GM11168 (cell line): ENCODE data around the gene TPRG1.

Source experiments
- in situ Hi-C: fragments of 300-500 bp; cut with MboI; formaldehyde crosslinking; loops from one replicate; pipeline ENCODE4 v1.12.0; 2022; ENCODE audit warnings: low sequenced_read_pairs; ENCODE audit not compliant: unreplicated experiment

The TPRG1 gene

DNA sequence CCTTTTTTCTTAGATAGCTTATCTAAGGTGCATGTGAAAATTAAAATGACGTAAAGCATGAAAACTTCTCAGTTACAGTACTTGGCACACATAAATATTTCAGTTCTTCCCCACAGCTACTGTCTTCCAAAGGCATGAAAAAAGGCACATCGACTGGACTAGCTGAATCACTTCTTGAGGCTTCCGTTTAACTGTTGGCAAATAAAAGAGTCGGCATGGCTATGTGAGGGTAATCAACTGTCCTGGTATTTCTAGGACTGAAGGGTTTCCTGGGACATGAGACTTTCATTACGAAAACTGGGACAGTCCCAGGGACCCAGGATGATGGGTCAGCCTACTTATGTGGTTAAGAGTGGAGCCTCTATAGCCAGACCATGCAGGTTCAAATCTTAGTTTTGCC lies 168.2 kb downstream of the TPRG1 start:
- in situ Hi-C loops: no loop called here

DNA sequence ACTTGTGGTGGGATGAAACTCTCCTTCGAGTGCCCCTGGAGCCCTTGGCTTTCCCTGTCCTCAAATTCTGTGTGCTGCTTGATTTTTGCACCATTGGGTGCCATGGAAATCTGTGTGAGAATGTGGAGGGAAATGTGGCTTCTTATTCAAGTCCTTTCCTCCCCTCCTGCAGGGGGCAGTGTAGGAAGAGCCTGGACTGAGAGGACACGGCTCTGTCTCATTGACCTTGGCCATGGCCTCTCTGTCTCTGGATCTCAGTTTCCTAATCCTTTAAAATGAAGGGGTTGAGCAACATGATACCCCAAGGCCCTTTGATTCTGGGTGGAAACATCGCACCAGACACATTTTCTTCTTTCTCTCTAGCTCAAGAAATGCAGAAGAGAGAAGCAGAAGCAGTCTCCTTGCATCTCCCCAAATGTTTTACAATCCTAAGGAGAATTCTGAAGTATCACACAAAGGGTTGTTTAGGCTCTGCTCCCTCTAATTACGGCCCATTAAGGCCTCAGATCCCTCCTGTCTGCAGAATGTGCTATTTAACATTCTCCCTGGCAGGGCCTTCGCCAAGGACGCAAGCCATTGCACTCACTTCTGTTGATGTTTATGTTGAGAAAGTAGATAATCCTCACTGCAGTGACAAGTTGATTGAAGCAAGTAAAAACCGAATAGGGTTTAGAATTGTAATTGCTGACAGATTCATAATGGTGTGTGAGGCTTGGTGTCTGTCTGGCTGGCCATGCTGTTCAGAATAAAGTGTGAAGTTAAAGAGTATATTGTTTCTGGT lies 169.1 kb downstream of the TPRG1 start:
- in situ Hi-C loops: no loop called here

DNA sequence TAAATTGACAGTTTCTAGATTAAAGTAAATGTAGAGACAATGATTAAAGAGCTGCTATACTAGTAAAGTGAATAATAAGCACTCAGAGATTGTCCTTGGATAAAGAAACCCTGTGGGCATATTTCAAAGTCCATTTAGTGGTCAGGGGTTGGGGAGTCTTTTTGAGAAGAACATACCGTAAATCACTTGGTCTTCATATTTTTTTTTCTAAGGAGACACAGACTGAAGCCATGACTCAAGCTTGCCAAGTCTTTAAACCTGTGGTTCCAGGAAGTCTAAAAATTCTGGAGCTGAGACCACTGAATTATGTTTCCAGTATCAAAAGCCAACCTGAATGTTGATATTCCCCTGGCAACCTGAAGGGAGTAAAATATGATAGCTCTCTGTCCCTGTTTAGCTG lies 171.0 kb downstream of the TPRG1 start:
- in situ Hi-C loops: no loop called here

DNA sequence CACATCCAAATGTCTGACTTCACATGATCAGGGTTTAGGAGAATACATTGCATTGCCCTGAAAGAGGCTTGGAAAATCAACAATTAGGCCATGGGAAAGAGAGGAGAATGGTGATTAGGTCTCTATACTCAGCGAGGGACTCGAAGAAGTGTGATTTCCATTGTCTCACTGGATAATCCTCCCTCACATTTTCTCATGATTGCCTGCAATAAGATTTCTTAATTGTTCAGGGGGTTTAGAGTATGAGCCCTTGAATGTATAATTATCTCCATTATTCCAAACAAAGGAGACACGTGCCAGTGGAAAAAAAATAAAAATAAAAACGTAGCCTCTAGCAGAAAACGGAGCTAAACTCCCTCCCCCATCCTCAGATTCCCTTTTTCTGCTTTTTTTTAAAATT lies 173.2 kb downstream of the TPRG1 start:
- in situ Hi-C loops: no loop called here

DNA sequence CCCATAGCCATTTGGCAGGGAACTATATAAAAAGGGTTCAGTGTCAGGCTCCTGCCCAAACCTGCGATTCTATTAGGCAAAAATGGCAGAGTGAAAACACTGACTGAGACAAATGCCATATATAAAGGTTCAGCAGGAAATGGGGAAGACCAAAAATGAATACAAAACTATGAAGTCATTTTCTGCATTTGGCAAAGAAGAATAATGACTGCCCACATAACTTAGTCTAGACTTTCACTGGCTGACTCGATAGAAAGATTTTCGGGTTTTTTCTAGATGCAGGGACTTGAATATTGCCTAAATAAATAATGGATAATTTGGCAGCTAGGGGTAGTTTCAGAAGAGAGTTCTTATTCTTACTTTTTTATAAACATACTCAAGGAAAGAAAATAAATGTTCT lies 178.0 kb downstream of the TPRG1 start:
- in situ Hi-C loops: no loop called here

DNA sequence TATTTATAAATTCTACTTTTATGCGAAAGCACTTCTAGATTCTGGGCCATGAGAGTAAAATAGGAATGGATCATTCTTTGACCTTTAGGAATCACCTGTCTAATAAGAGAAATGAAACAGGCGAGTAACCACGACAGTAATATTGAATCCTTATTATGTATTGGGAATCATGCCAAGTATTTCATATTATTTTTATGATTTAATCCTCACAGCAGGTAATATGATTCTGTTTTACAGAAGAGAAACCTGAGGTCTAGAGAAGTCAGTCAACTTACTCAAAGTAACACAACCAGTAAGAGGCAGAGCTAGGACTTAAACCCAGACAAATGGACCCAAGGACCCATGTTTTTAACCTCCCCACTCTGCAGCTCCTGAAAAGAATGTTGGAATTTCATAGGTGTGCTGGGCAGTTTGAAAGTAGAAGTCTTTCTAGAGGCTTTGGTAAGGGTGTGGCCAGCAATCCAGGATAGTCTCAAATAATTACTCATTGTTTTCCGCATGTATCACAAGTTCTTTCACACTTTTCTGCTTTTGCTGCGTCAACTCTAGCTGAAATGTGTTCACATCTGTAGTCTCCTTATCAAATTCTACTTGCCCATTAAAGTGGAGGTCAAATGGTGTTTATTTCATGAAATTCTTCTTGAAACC lies 181.7 kb downstream of the TPRG1 start:
- in situ Hi-C loops: no loop called here

DNA sequence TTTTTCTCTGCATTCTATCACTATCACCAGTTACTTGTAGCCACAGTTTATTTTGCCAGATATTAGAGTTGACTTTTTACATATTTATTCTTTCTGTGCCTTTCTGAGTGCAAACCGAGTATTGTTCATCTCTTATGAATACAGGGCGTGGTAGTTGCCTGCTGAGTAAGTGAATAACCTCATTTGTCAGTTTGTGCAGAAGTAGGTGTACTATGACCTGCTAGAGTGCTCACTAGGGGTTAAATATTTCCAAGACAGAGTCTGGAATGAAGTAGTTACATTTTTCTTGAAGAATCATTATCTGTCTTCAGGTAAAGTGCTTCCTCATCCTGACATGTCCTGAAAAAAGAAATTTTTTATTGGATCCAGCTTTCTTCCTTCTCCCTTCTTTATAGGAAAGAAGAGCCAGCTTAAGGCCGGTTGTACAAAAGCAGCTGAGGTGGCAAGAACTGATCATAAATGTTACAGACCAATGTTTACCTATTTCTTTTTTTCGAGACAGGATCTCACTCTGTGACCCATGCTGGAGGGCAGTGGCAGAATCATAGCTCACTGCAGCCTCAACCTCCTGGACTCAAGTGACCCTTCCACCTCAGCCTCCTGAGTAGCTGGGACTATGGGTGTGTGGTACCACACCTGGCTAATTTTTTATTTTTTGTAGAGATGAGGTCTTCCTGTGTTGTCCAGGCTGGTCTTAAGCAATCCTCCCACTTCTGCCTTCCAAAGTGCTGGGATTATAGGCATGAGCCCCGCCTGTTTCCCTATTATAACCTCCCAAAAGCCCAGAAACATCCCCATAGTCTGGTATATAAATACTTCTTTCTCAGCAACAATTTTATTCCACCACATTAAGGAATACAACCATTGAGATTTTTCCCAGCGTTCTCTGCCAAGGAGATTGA lies 182.5 kb downstream of the TPRG1 start:
- in situ Hi-C loops: no loop called here

DNA sequence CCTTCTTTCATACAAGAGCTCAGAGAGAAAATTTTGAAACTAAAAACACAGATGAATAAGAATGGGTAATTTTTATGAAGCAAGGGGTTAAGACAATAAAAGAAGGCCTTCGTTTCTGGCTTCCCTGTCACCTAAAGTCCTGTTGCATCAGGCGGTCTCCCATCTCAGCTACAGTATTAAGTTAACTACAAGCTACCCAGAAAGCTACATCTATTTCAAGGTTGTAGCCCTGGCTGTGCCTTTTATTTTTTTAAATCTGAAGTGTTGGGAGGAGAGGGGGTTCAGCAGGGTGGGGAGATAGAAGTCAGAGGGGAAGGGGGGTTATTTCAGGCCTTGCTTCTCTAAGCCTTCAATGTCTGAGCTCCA lies 183.3 kb downstream of the TPRG1 start:
- in situ Hi-C loops: no loop called here

DNA sequence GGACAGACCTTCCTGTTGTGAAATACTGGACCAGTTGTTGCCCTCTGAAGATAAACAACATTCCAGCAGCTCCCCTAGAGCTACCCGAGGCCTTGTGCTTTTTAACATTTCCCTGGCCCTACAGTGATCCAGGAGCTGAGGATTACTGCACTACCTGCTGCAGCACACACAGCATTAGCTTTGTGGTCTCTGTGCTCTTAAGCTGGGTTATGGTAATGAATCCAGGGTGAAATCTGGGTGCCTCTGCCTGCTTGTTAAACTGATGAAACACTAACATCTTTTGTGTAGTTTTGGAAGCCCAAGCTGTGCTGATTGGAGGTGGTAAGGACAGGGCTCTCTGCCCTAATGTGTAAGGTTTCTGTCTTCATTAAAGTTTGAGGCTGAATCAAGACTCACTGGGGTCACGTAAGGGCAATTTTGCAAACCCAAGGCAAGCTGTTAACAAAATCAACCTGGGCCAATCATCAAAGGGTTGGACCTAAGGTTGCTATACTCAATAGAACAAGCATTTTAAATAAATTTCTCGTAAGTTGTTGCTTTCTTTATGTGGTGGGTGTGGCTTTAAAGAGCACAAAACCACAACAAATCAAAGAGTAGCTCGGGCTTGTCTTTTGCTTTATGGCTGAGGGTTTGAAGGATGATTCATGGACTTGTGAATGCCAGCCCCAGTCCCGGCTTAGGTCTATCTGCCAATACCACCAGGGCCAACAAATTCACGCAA lies 183.9 kb downstream of the TPRG1 start:
- in situ Hi-C loops: no loop called here

DNA sequence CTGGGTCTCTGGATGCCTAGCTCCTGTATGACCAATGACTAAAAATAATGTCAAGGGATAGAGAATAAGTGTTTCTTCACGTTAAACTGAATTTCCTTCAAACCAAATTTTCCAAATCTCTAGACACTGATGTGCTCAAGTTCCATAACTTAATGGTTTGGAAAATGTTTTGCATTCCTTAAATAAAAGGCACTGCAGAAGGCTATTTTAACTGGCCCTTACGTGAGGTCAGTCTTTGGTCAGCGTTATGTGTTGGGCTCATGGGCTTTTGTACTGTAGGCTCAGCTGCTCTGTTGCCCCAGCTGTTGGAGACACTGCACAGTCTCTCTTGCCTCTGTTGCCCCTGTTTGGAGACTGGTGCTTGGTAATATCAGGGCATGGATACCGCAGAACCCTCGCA lies 188.5 kb downstream of the TPRG1 start:
- in situ Hi-C loops: no loop called here

DNA sequence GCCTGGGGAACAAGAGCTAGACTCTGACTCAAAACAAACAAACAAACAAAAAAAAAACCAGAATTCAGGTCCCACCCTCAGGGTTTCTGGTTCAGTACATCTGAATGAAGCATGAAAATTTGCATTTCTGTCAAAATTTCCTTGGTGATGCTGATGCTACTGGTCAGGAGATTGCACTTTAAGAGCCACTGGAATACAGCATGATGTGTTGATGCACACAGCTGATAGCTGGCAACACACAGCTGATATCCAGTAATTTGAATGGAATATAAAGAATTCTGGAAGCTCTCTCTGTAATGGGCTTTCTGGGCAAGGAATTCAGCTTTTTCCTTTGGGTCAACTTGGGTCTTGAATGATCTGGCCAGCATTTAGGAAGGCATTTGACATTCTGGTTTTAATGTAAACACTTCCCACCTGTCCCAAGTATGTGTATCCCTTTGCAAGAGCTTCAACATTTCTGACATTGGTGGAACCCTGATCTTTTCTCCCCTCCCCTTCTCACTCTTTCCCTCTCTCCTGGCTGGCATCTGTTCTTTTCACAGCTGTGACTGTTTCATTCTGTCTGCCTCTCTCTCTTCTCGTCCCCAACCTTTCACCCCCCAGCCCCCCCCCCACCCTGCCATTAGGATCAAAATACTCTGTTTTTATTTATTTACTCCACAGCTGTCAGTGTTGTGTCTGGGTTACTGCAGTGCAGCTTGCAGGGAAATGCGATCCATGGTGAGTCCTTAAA lies 189.5 kb downstream of the TPRG1 start:
- in situ Hi-C loops: no loop called here

DNA sequence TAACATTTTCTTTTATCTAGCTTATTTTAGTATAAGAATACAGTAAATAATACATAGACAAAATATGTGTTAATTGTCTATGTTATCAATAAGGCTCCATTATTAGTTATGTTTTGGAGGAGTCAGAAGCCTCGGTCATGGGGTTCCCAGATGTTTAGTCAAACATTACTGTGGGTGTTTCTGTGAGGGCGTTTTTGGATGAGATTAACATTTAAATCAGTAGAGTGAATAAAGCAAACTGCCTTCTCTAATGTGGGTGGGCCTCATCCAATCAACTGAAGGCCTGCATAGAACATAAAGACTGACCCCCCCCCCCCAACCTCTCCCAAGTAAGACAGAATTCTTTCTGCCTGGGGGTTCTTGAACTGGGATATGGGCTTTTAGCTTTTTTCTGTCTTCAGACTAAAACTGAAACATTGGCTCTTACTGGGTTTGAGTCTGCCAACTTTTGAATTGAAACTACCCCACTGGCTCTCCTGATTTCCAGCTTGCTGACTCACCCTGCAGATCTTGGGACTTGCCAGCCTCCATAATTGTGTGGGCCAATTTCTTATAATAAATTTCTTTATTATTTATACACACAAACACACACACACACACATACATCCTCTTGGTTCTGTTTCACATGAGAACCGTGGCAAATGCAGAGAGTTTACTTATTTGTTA lies 192.0 kb downstream of the TPRG1 start:
- in situ Hi-C loops: no loop called here

DNA sequence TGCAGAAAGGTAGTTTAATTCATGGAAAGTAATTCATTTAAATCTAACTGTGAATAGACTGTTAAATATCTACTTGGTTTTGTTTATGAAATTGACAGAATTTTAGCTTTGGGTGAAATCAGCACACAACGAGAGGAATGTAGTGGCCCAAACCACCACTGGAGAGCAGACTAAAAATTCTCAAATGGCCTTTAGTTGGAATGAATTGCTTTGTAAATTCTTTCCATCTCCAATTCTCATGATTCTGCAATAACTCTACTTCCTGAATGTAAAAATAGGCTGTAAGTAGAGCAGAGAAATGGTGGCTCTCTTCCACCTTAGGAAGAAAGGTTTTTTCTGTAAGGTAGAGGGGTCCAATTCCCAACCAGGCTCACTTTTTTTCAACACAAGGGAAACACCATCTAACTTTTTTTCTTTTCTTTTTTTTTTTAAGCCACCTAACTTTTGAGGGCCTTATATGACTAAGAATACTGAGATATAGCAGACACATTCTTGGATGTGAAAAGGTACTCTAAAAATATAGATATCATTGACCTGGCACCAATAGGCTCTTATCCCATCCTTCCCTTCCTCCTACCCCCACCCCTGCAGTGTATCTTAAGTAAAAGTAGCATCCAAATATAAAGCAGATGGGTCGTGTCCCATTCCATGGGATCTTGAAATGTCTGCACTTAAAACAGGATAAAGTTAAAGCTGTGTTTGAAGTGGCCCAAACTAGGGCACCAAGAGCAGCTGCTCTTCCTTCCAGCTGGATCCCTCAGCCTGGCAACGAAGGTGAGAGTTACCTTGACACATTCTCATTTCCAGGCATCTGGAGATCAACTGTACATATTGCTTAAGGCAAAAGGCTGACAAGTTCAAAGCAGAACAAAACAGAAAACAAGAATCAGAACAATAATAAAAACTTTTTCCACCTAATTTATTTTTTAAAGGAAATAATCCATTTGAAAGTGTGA lies 194.1 kb downstream of the TPRG1 start:
- in situ Hi-C loops: no loop called here

DNA sequence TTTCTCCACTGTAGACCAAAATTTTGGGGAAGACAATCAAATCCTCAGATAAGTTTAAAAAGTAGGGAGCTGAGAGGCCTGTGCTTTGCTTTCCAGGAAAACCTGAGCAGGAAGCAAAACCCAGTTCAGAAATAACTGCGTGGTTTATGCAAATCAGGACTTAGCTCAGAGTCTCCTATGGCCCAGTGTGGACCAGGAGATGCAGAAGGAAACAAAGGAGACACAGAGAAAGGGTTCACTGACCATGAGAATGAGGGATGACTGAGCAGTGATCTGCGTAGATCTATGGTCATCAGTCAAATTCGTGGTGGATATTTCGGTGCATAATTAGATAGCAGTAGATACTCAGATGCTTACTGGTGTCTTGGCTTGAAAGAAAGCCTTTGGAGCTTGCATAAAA lies 196.6 kb downstream of the TPRG1 start:
- in situ Hi-C loops: no loop called here

DNA sequence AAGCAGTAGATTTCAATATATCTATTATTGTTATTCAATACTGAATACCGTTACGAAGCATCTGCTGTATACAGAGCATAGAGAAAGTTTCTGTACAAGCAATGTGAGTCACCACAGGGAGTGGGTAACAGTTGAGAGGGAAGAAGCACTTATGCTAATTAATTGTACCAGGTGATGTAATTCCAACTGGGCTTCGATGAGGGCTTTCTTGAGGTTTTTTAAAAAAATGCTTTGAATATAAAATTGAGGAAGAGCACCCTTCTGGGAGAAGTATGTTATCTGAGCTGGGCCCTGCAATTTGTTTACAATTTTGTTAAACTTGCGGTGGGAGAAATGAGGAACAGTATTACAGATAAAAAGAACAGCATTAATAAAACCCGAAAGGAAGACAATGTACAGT lies 197.9 kb downstream of the TPRG1 start:
- in situ Hi-C loops: no loop called here

DNA sequence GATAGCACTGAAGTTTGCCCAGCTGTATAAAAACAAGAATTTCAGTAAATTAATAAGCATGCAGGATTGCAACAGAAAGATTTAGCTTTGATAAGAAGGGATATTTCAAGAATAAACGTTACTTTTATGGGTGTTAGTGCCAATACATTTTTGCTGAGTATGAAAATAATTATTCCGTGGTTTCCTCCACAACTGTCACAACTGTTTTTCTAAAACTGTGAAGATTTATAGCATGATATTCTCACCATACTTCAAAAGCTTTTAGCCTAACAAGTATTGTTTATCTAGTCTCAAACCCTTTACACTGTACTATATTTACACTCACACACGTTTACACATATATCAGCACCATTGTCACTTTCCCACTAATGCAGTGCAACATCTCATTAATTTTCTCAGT lies 200.5 kb downstream of the TPRG1 start:
- in situ Hi-C loops: no loop called here
